Parathyroid adenoma (tissue), 2 donors: ENCODE results near the gene SSTR4.

ENCODE experiments used
- H2AFZ ChIP-seq: fragments of 300-600 bp; sonication (generic); one replicate; pipeline ENCODE4 v1.7.0; 2017; ENCODE audit warnings: antibody characterized with exemption, mild to moderate bottlenecking
- H3K27ac ChIP-seq: fragments of 300-600 bp; sonication (generic); one replicate; pipeline ENCODE4 v1.7.0; 2017
- H3K27me3 ChIP-seq: fragments of 300-600 bp; sonication (generic); one replicate; pipeline ENCODE4 v1.7.0; 2017; ENCODE audit warnings: low read length; ENCODE audit not compliant: control insufficient read depth, insufficient read depth
- H3K36me3 ChIP-seq: fragments of 300-600 bp; sonication (generic); one replicate; pipeline ENCODE4 v1.7.0; 2017; ENCODE audit warnings: low read length; ENCODE audit not compliant: control insufficient read depth, insufficient read depth
- H3K4me1 ChIP-seq: fragments of 300-600 bp; sonication (generic); one replicate; pipeline ENCODE4 v1.7.0; 2017; ENCODE audit warnings: control low read depth
- H3K4me2 ChIP-seq: fragments of 300-600 bp; sonication (generic); one replicate; pipeline ENCODE4 v1.7.0; 2017; ENCODE audit warnings: low read length
- H3K4me3 ChIP-seq: fragments of 300-600 bp; sonication (generic); one replicate; pipeline ENCODE4 v1.7.0; 2017; ENCODE audit warnings: low read depth, low read length
- H3K79me2 ChIP-seq: fragments of 300-600 bp; sonication (generic); one replicate; pipeline ENCODE4 v1.7.0; 2017; ENCODE audit warnings: control low read depth
- H3K9ac ChIP-seq: fragments of 300-600 bp; sonication (generic); one replicate; pipeline ENCODE4 v1.7.0; 2017; ENCODE audit warnings: mild to moderate bottlenecking
- H3K9me3 ChIP-seq: fragments of 300-600 bp; sonication (generic); one replicate; pipeline ENCODE4 v1.7.0; 2017; ENCODE audit warnings: low read length; ENCODE audit not compliant: control insufficient read depth
- CTCF ChIP-seq: fragments of 300-600 bp; sonication (generic); IDR thresholded peaks from one replicate; pipeline ENCODE4 v1.7.0; 2017; ENCODE audit warnings: antibody characterized with exemption, mild to moderate bottlenecking
- donor health status: primary hyperparathyroidism.

Gene SSTR4

GRCh38 chr20:23039136-23039875 is 4.2 kb downstream of the SSTR4 start:
- Histone ChIP-seq H3K9ac (no peak overlapping the region), H3K36me3 (no peaks in the 10 kb centered on the region), H3K27ac (no peak overlapping the region), H3K79me2 (no peaks in the 10 kb centered on the region), H2AFZ (no peak overlapping the region), H3K9me3 (no peaks in the 10 kb centered on the region), H3K4me3 (no peak overlapping the region), H3K4me2 (no peak overlapping the region), H3K4me1 (no peaks in the 10 kb centered on the region), H3K27me3 (no peaks in the 10 kb centered on the region)
- TF ChIP-seq CTCF, result no peak

GRCh38 chr20:23039885-23040508 is 4.9 kb downstream of the SSTR4 start:
- H3K9ac ChIP-seq, result no peak overlapping the region
- H3K27me3 ChIP-seq, result no peaks in the 10 kb centered on the region
- no peak for TF ChIP-seq CTCF
- H3K79me2 ChIP-seq, result no peaks in the 10 kb centered on the region
- no peak overlapping the region for H3K4me3 ChIP-seq
- no peak overlapping the region for H3K27ac ChIP-seq
- no peaks in the 10 kb centered on the region for H3K4me1 ChIP-seq
- H3K9me3 ChIP-seq, result no peaks in the 10 kb centered on the region
- H3K4me2 ChIP-seq, result no peak overlapping the region
- no peaks in the 10 kb centered on the region for H3K36me3 ChIP-seq
- H2AFZ ChIP-seq, result no peak overlapping the region

- H3K27ac ChIP-seq, result no peak overlapping the region
- TF ChIP-seq CTCF, result no peak
- H3K4me3 ChIP-seq, result no peak overlapping the region
- no peaks in the 10 kb centered on the region for H3K36me3 ChIP-seq
- H3K27me3 ChIP-seq, result no peaks in the 10 kb centered on the region
- H3K79me2 ChIP-seq, result no peaks in the 10 kb centered on the region
- H3K9ac ChIP-seq, result no peak overlapping the region
- no peaks in the 10 kb centered on the region for H3K9me3 ChIP-seq
- H2AFZ ChIP-seq, result no peak overlapping the region
- H3K4me1 ChIP-seq, result no peaks in the 10 kb centered on the region
- H3K4me2 ChIP-seq, result no peak overlapping the region
Measured at GRCh38 chr20:23042270-23042669, 7.2 kb downstream of the SSTR4 start.

- Histone ChIP-seq H3K4me3 (no peak overlapping the region), H3K9me3 (no peaks in the 10 kb centered on the region), H3K4me1 (peaks cover 9% of the 10 kb centered on the region), H2AFZ (no peak overlapping the region), H3K79me2 (no peaks in the 10 kb centered on the region), H3K4me2 (no peak overlapping the region), H3K27me3 (no peaks in the 10 kb centered on the region), H3K9ac (no peak overlapping the region), H3K36me3 (no peaks in the 10 kb centered on the region), H3K27ac (no peak overlapping the region)
- no peak for TF ChIP-seq CTCF
Measured at GRCh38 chr20:23043376-23043775, 8.3 kb downstream of the SSTR4 start.

- Histone ChIP-seq H3K79me2 (no peaks in the 10 kb centered on the region), H3K4me1 (peaks cover 9% of the 10 kb centered on the region), H3K4me3 (peak overlapping the region; percentile 17), H2AFZ (no peak overlapping the region), H3K27ac (no peak overlapping the region), H3K9me3 (no peaks in the 10 kb centered on the region), H3K27me3 (no peaks in the 10 kb centered on the region), H3K9ac (no peak overlapping the region), H3K4me2 (no peak overlapping the region), H3K36me3 (no peaks in the 10 kb centered on the region)
- TF ChIP-seq CTCF, result no peak
Measured at GRCh38 chr20:23046431-23046830, 11.3 kb downstream of the SSTR4 start.
